Myometrial cell (primary cell): ENCODE data around the gene BUD13. TPM values are rescaled to one million over a fixed set of nuclear protein-coding genes. Genes with fewer than 3 reads are reported as not detected.

Experiments used
- total RNA-seq: library from RNA; depleted of rRNA; stranded (reverse); fragments of >200 nt; gene quantifications from 2 replicates; pipeline ENCODE4 v1.2.3, GENCODE V29; 2015

BUD13 gene, protein sequence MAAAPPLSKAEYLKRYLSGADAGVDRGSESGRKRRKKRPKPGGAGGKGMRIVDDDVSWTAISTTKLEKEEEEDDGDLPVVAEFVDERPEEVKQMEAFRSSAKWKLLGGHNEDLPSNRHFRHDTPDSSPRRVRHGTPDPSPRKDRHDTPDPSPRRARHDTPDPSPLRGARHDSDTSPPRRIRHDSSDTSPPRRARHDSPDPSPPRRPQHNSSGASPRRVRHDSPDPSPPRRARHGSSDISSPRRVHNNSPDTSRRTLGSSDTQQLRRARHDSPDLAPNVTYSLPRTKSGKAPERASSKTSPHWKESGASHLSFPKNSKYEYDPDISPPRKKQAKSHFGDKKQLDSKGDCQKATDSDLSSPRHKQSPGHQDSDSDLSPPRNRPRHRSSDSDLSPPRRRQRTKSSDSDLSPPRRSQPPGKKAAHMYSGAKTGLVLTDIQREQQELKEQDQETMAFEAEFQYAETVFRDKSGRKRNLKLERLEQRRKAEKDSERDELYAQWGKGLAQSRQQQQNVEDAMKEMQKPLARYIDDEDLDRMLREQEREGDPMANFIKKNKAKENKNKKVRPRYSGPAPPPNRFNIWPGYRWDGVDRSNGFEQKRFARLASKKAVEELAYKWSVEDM
- total RNA-seq: 9.6 and 13.8 TPM in 2 replicates

DNA sequence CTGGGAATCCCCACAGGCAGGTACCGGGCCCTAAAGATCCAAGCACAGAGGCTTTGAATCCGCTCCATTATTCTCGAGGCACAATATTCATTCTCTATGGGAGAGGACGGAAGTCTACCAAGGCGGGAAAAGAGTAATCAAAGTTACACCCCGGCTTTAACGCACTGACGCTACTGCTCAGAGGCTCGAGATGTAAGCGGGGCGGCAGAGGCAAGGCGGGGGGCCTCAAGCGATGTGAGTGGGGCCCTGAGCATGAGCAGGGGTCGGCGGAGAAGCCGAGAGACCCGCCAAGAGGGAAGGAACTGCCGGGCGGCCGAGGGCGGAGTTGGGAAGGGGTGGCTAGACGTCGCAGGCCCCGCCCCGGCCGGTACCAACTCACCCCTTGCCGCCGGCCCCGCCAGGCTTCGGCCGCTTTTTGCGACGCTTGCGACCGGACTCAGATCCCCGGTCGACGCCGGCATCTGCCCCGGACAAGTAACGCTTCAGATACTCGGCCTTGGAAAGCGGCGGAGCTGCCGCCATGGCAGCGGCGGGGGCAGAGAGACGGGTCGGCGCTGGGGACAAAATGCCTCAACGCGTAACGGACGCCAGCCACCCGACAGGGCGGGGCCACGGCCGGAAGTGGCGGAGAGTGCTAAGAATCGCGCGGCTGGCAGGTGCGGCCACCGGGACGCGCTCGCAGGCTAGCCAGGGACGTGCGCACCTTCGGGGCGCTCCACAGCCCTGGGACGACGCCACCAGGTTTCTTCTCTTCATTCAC is at the start of gene BUD13:
BUD13 (minus strand) TSS at position 545 of the 760 bp plus-strand sequence; CDS start at position 522, 23 bp downstream.

GRCh38 chr11:116791813-116792143 is 19.0 kb upstream of the BUD13 start, which contains the start of gene APOA5:
Gene APOA5 (minus strand): TSS chr11:116791879. CDS start chr11:116791860, 19 bp downstream.

GRCh38 chr11:116787786-116788486 is 15.1 kb upstream of the BUD13 start, which contains the start of gene ZPR1:
Gene ZPR1 (minus strand): TSS chr11:116788023. CDS start chr11:116787990, 33 bp downstream.

Other genes with a start within 250 kb of the BUD13 start
- 52.3 and 57.9 TPM in 2 replicates for gene ZPR1, start 15.0 kb upstream of the BUD13 start, total RNA-seq
- gene APOA5, start 18.9 kb upstream of the BUD13 start, total RNA-seq: not detected in 2 replicates
- gene APOA4, start 50.3 kb upstream of the BUD13 start, total RNA-seq: not detected in 2 replicates
- not detected in 2 replicates for gene APOC3, start 56.9 kb upstream of the BUD13 start, total RNA-seq
- gene APOA1, start 64.6 kb upstream of the BUD13 start, total RNA-seq: 0.35 TPM in 1 of 2 replicates, not detected in the other